Ramos (cell line): Measurements from ENCODE around the gene LSM14B.
"Not testable (repeated sequence)": the region's sequence is repeated elsewhere in the genome, so short reads cannot be mapped to it uniquely, and the experiment has no call there.

Experiments
- in situ Hi-C: fragments of 300-500 bp; cut with MboI; formaldehyde crosslinking; loops from one replicate; pipeline ENCODE4 v1.14.3; 2022; ENCODE audit warnings: low sequenced_read_pairs; ENCODE audit not compliant: unreplicated experiment

LSM14B gene

DNA sequence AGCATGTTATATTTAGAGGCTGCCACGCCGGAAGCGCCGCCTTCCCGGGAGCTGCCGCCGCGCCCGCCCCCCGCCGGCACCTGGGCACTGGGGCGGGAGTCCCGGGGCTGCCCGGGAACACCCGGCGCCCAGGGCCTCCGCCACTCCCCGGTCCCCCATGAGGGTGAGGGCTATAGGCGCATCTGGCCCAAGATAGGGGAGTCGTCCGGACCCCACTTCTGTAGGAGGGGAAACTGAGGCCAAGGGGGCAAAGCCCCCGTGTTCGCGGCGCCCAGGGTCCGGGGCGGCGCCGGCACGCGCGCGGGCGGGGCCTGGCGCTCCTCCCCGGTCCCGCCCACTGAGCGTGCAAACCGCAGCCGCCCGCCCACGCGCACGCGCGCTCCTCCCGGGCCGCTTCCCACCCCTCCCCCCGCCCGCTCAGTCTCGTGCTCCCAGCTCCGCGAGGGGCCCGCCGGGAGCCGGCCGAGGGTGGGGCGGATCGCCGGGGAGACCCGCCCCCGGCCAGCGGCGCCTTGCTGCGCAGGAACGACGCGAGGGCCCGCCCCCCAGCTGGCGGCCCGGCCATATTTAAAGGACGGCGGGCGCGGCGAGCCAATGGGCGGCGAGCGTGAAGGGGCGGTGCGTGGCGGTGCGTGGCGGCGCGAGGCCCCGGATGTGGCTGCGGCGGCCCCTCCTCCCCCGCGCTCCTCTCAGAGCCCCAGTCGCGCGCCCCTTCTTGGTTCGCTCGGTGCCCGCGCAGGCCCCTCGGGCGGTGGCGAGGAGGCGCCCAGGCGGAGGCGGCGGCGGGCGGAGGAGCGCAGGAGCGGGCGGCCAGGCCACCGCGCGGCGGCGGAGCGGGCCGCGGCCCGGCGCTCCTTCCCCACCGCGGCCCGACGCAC lies at the start of gene LSM14B:
Gene LSM14B (plus strand): TSS at position 700 of the 878 bp plus-strand sequence. CDS start 192 bp downstream, outside the sequence.
- in situ Hi-C loops, result no loop called here

DNA sequence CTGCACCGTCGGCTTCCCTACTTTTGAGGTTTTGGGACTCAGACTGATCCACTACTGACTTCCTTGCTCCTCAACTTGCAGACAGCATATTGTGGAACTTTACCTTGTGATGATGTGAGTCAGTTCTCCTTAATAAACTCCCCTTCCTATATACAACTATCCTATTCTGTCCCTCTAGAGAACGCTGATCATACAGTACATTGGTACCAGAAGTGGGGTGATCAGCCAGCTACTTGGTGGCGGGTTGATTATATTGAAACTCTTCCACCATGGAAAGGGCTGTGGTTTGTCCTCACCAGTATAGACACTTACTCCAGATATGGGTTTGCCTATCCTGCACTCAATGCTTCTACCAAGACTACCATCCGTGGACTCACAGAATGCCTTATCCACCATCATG lies 49.0 kb upstream of the LSM14B start:
- in situ Hi-C loops, result no loop called here

DNA sequence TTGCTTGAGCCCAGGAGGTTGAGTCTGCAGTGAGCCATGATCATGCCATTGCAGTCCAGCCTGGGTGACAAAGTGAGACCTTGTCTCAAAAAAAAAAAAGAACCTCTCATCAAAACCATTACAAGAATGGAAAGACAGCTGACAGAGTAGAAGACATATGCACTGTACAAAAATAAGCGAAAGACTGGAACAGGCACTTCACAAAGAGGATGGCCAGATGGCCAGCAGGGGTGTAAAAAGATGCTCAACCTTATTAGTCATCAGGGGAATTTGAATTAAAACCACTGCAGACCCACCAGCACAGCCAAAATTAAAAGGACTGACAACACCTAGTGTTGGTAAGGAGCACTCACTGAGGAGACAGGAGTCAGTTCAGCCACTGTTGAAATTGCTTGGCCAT lies 43.1 kb upstream of the LSM14B start:
- in situ Hi-C loops, result no loop called here

DNA sequence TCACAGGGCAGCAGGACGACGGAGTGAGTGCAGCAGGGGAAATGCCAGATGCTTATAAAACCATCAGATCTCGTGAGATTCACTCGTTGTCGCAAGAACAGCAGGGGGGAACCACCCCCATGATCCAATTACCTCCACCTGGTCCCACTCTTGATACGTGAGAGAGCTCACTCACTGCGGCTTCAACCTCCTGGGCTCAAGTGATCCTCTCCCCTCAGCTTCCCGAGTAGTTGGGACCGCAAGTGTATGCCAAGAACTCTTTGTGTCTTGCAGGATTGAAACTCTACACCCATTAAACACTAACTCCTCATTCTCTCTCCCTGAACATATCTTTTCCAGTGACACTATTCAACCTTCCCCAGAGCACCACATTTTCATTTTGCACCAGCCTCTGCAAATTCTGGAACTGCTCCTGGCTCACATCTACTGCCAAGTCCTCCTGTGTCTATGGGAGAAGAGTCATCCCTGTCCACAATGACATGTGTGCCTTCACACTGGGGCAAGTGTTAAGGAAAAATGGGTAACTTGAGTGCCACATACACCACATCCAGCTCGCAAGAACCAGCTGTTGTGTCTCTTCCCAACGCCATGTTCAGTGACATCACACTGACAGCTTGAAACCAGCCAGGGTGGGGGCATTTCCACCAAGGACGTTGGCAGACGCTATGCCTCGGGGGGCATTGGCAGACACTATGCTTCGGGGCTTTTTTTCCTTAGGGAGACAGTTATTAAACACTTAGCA lies 41.9 kb upstream of the LSM14B start:
- in situ Hi-C loops, result no loop called here

DNA sequence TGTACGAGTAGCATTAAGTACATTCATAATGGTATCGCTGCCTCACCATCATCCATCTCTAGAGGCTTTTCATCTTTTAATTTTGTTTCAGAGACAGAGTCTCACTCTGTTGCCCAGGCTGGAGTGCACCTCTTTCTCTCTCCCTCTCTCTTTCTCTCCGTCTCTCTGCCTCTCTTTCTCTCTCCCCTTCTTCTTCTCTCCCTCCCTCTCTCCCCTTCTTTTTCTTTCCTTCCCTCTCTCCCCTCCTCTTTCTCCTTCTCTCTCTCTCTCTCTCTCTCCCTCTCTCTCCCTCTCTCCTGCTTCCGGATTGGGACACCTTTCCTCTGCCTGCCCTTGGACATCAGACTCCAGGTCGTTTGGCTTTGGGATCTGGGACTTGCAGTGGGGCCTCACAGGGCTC lies 39.0 kb upstream of the LSM14B start:
- in situ Hi-C loops, result no loop called here

DNA sequence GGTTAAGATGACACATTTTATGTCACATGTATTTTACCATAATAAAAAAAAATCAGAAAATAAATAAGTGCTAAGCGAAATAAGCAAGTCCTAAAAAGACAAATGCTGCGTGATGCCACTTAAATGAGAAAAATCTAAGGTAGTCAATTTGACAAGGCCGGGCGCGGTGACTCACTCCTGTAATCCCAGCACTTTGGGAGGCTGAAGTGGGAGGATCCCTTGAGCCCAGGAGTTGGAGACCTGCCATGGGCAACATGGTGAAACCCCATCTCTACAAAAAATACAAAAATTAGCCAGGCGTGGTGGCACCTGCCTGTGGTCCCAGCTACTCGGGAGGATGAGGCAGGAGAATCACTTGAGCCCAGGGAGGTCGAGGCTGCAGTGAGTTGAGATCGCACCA lies 38.1 kb upstream of the LSM14B start:
- in situ Hi-C loops, result not testable (repeated sequence)

DNA sequence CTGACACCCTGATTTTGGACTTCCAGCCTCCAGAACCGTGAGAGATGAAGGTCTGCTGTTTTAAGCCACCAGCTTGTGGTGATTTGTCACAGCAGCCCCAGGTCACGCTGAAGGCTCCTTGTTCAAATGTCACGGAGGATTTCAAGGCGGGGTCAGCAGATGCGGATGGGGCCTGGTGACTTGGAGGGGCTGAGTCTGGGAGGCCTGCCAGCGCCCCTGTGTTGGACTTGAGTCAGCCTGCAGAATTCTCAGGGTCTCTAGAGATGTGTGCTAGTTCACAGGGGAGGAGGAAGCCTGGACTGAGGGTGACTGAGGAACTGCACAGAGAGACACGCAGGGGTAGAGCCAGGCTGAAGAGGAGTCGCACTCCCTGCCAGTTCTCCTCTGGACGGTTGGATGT lies 37.1 kb upstream of the LSM14B start:
- in situ Hi-C loops, result no loop called here

DNA sequence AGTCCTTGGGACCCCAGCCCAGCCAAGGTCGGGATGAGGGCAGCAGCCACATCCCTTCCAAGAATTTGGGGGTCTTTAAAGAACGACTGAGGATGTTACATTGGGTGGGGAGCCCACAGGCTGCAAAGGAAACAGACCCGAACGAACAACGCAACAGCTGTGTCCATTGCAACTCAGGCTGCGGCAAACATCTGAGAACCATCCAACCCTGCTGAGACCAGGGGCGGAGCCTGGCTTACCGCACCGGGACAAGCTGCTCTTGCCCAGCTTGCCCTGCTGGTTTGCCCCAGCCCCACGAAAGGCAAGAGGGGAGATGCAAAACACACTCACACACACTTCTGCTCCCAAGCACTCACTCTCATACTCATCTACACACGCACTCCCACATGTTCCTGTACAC lies 35.0 kb upstream of the LSM14B start:
- in situ Hi-C loops, result no loop called here

DNA sequence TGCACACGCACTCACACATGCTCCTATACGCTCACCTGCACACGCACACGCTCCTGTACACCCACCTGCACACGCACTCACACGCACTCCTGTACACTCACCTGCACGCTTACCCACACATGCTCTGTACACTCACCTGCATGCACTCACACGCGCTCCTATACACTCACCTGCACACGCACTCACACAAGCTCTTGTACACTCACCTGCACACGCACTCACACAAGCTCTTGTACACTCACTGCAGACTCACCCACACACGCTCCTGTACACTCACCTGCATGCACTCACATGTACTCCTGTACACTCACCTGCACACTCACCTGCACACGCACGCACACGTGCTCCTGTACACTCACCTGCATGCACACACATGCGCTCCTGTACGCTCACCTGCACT lies 34.6 kb upstream of the LSM14B start:
- in situ Hi-C loops, result no loop called here

DNA sequence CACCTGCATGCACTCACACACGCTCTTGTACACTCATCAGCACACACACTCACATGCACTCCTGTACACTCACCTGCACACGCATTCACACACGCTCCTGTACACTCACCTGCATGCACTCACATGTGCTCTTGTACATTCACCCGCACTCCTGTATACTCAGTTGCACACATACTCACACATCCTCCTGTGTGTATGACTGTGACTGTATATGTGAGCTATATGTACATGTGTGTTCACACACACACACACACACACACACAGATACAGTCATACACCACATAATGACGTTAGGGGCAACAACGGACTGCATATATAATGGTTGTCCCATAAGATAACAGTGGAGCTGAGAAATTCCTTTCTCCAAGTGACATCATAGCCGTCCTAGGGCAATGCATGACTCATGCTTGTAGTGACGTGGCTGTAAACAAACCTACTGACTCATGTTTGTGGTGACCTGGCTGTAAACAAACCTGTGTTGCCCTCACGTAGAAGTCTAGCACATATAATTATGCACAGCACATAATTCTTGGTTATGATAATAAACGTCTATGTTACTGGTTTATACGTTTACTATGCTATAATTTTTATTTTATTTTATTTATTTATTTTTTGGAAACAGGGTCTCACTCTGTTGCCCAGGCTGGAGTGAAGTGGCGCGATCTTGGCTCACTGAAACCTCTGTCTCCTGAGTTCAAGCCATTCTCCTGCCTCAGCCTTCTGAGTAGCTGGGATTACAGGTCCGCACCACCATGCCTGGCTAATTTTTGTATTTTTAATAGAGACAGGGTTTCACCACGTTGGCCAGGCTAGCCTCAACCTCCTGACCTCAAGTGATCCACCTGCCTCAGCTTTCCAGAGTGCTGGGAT lies 33.8 kb upstream of the LSM14B start:
- in situ Hi-C loops, result no loop called here

DNA sequence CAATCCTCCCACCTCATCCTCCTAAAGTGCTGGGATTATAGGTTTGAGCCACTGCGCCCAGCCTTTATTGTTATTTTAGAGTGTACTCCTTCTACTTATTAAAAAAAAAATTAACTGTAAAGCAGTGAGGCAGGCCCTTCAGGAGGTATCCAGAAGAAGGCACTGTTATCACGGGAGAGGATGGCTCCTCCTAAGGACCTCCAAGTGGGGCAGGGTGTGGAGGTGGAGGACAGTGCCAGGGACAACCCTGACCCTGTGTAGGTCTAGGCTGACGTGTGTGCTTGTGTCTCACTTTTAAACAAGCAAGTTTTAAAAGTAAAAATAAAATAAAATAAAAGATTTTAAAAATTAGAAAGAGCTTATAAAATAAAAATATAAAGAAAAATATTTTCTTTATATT lies 32.9 kb upstream of the LSM14B start:
- in situ Hi-C loops, result no loop called here

DNA sequence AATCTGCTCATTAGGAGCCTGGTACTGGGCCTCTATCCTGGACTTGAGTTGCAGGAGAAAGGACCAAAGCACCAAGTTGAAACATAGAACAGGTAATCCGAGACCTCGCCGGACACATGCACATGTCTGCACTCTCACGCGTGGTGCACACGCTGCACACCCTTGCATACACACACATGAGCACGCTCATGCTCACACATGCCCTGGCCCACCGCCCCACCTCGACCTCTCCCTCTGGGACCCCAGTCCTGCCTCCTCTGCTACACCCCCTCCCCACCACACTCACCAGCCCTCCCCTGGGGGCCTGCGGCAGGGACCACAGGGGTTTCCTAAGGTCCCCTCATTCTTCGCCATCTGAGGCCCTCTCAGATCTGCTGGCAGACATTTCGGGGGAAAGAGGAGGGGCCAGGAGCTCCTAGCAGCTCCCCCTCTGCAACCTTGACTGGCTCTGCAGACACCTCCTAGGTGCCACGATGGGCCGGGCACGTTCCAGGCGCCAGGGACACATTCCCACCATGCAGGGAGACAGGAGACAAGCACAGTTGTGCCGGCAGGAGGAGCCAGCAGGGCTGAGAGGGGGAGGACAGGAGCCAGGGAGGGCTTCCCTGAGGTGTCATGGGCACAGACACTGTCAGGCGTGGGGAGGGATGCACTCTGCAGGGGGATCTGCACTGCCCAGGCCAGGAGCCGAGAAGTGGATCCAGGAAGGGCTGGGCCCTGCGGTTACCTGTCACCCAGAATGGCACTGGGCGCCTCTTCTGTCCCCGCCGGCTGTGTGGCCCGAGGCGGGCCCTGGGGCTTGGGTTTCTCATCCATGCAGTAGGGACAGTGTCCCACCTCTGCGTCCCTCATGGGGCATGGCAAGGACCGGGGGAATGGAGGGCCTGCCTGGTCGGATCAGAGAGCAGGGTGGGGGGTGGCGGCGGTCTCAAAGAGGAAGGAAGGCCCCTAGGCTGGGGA lies 25.6 kb upstream of the LSM14B start:
- in situ Hi-C loops, result no loop called here

DNA sequence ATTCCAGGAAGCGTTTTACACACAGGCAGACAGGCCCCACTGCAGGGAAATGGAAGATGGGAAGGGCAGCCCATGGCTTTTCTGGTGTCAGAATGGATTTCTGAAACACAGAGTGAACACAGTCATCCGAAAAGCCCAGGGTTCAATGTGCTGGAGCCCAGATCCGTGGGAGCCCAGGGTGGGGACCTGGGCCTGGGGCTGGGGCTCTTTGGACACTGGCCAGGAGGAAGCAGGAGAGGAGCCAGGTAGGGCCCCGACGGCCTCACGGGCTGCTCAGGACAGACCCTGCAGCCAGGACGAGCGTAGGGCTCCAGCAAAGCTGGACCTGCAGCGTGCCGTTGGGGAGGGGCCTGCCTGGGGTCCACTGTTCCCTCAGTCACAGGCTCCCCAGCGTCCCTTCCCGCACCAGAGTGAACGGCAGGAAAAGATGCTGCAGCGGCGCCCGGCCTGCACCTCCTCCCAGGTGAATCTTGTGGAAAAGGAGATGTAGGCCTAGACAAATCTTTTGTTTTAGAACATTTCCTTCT lies 24.3 kb upstream of the LSM14B start:
- in situ Hi-C loops, result no loop called here

DNA sequence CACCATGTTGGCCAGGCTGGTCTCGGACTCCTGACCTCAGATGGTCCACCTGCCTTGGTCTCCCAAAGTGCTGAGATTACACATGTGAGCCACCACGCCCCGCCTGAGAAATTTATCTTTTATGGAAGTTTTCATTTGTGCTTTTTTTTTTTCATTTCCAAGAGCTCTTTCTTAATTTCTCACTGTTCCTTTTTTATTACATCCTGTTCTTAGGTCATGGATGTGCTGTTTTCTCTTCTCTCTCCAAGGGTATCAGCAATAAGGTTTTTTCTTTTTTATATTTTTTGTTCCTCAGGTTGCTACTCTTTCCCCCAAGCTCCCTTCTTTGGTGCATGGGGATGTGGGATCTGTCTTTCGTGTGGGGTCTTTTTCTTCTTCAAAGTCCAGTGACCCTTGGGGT lies 21.2 kb upstream of the LSM14B start:
- in situ Hi-C loops, result no loop called here

DNA sequence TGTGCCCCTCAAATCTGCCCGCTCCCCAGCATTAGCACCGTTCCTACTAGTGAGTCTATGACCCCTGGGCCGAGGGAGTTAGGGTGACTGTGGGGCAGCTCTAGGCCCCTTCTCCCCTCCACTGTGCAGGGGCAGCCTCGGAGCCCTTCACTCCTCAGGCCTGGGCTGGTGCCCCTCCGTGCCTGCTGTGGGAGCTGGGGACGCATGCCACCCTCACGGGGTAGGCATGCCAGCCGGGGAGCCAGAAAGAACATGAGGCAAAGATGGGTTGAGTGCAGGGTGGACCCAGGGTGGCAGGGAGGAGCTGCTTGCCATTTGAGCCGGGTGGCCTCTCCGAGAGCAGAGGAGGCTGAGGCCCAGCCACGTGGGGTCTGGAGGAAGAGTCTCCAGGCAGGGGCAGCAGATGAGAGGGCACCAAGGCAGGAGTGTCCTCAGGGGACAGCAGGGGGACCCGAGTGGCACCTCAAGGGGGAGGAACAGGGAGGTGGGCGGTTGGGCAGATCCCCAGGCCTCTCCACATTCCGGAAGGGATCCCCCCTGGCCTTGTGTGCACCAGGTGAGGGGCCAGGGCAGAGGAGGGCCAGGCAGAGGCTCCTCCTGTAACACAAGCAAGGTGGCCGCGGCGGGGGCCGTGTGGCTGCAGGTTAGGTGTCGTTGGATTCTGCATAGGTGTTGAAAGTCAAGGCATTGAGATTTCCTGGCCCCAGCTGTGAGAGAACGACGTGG lies 18.6 kb upstream of the LSM14B start:
- in situ Hi-C loops, result no loop called here

DNA sequence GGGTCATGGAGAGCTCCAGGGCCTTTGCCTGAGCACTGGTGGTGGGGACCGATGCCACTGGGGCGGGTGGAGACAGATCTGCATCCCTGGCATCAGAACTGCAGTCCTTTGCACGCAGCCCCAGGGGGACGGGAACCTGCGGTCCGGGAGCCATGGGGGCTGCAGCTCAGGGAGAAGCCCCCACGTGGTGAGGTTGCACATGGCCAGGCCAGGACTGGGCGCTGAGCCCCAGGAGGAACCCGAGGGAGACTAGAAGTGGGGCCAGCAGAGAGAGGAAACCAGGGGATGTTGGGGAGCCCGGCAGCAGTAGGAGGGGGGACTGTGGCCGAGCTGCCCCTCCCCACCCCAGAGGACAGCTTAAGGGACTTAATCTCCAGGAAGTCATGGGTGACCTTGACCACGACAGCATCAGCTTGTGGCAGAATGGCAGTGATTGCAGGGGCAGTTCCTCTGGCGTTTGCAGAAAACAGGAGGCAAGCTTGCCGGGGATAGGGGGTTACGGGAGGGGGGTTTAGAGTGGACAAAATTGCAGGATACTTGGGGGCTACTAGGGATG lies 18.0 kb upstream of the LSM14B start:
- in situ Hi-C loops, result no loop called here

DNA sequence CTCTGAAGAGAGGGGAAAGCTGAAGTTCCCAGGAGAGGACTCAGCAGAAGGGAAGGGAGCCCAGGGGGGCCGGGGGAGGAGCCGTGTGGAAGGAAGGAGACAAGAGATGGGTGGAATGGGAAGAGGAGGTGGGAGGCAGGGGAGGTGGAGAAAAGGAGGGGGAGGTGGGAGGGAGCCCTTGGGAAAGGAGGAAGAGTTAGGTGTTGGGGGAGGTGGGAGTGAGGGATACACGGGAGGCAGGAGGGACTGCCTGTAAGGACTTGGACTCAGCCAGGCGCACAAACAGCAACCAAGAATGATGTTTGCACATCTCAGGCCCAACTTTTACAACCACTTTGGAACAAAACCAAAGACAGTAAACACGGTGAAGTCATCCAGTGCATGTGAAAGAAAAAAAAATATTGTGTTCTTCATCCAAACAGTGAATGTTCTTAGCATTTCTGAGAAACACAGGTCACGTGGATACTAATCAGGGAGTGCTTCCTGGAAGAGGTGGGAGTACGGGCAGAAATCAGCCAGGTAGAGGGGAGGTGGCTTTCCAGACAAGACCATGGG lies 17.4 kb upstream of the LSM14B start:
- in situ Hi-C loops, result no loop called here

DNA sequence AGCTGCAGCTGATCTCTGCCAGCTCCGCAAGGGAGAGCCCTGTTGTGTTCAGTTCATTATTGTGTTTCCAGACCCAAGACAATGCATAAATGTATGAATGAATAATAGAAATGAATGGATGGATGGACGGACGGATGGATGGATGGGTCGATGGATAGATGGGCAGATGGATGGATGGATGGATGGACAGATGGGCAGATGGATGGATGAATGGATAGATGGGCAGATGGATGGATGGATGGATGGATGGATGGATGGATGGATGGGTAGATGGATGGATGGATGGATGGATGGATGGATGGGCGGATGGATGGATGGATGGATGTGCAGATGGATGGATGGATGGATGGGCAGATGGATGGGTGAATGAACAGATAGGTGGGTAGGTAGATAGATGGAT lies 16.7 kb upstream of the LSM14B start:
- in situ Hi-C loops, result no loop called here
